Vagina (tissue), 2 donors: ENCODE measurements around the gene DENND5A.
"Not testable (repeated sequence)": the region's sequence is repeated elsewhere in the genome, so short reads cannot be mapped to it uniquely, and the experiment has no call there.

Experiments
- POLR2A ChIP-seq, 2 donors: fragments of 450-650 bp; IDR thresholded peaks; one replicate each; pipeline ENCODE4 v1.6.1; 2017; ENCODE audit warnings: antibody characterized with exemption in 2 of 2, mild to moderate bottlenecking in 2 of 2, moderate library complexity in 2 of 2
- POLR2AphosphoS5 ChIP-seq, 2 donors: sonication (generic); formaldehyde crosslinking; IDR thresholded peaks; one replicate each; pipeline ENCODE4 v1.9.0; 2017; ENCODE audit warnings: antibody characterized with exemption in 2 of 2, mild to moderate bottlenecking in 2 of 2, low read depth in 1 of 2; ENCODE audit not compliant: insufficient read depth in 1 of 2
- TF ChIP-seq, protein P1 (sequence below), 3 experiments: fragments of 450-650 bp in 2 of 3; fragments of 200-600 bp in 1 of 3; sonication (generic) in 1 of 3; IDR thresholded peaks; one replicate each; pipeline ENCODE4 v1.5.1; 2017 to 2019; ENCODE audit warnings: antibody characterized with exemption in 3 of 3, mild to moderate bottlenecking in 2 of 3, moderate library complexity in 2 of 3

DNA sequence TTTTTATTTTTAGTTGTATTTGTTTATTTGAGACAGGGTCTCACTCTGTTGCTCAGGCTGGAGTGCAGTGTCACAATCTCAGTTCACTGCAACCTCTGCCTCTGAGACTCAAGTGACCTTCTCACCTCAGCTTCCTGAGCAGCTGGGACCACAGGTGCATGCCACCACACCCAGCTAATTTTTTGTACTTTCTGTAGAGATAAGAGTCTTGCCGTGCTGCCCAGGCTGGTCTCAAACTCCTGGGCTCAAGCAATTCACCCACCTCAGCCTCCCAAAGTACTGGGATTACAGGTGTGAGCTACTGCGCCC, 4.4 kb downstream of the DENND5A start:
- not testable (repeated sequence) for TF ChIP-seq POLR2AphosphoS5 (IDR thresholded peaks at IDR 0.05; ENCODE audit: insufficient read depth in 1 of 2, low read depth in 1 of 2); POLR2A (IDR thresholded peaks at IDR 0.05)
- TF ChIP-seq, protein P1, sequence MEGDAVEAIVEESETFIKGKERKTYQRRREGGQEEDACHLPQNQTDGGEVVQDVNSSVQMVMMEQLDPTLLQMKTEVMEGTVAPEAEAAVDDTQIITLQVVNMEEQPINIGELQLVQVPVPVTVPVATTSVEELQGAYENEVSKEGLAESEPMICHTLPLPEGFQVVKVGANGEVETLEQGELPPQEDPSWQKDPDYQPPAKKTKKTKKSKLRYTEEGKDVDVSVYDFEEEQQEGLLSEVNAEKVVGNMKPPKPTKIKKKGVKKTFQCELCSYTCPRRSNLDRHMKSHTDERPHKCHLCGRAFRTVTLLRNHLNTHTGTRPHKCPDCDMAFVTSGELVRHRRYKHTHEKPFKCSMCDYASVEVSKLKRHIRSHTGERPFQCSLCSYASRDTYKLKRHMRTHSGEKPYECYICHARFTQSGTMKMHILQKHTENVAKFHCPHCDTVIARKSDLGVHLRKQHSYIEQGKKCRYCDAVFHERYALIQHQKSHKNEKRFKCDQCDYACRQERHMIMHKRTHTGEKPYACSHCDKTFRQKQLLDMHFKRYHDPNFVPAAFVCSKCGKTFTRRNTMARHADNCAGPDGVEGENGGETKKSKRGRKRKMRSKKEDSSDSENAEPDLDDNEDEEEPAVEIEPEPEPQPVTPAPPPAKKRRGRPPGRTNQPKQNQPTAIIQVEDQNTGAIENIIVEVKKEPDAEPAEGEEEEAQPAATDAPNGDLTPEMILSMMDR (IDR thresholded peaks at IDR 0.05), result not testable (repeated sequence)
